HG03066 (cell line): Measurements from ENCODE around the gene NRBF2.
"Not testable (repeated sequence)": the region's sequence is repeated elsewhere in the genome, so short reads cannot be mapped to it uniquely, and the experiment has no call there.

Experiments
- ATAC-seq: cut with Tn5 transposase; IDR thresholded peaks from one replicate; pipeline ENCODE4 v1.9.1; 2021; ENCODE audit warnings: low read depth; ENCODE audit not compliant: unreplicated experiment

Gene NRBF2

GRCh38 chr10:63116452-63117072, 16.6 kb upstream of the NRBF2 start:
- ATAC-seq = no peak

GRCh38 chr10:63119041-63119440, 14.1 kb upstream of the NRBF2 start:
- no peak for ATAC-seq

GRCh38 chr10:63120554-63120953, 12.6 kb upstream of the NRBF2 start:
- no peak for ATAC-seq

- ATAC-seq = no peak
These were observed 9.3 kb upstream of the NRBF2 start for GRCh38 chr10:63123727-63124362.

- no peak for ATAC-seq
These were observed 7.7 kb upstream of the NRBF2 start for GRCh38 chr10:63125459-63125858.

GRCh38 chr10:63128443-63128842, 4.7 kb upstream of the NRBF2 start:
- ATAC-seq = no peak

GRCh38 chr10:63129888-63130287, 3.2 kb upstream of the NRBF2 start:
- no peak for ATAC-seq

- ATAC-seq = no peak
These were observed 475 bp upstream of the NRBF2 start for GRCh38 chr10:63132651-63133055.

- ATAC-seq = no peak
These were observed 861 bp downstream of the NRBF2 start for GRCh38 chr10:63133821-63134557.

GRCh38 chr10:63137306-63137705, 4.2 kb downstream of the NRBF2 start:
- ATAC-seq = no peak

GRCh38 chr10:63140077-63140476, 6.9 kb downstream of the NRBF2 start:
- no peak for ATAC-seq

GRCh38 chr10:63142136-63142535, 9.0 kb downstream of the NRBF2 start:
- ATAC-seq = no peak

GRCh38 chr10:63143987-63144386, 10.9 kb downstream of the NRBF2 start:
- no peak for ATAC-seq

GRCh38 chr10:63145782-63146181, 12.7 kb downstream of the NRBF2 start:
- no peak for ATAC-seq

GRCh38 chr10:63146503-63146902, 13.4 kb downstream of the NRBF2 start:
- no peak for ATAC-seq

GRCh38 chr10:63150745-63151144, 17.6 kb downstream of the NRBF2 start:
- no peak for ATAC-seq

- not testable (repeated sequence) for ATAC-seq
These were observed 20.9 kb downstream of the NRBF2 start for GRCh38 chr10:63153868-63154545.

GRCh38 chr10:63154546-63155387, 21.6 kb downstream of the NRBF2 start:
- ATAC-seq = no peak

GRCh38 chr10:63155388-63156020, 22.4 kb downstream of the NRBF2 start:
- ATAC-seq = no peak

GRCh38 chr10:63156236-63156635, 23.1 kb downstream of the NRBF2 start:
- no peak for ATAC-seq
